BE2C (cell line): ENCODE measurements around the gene LEMD2.
A peak's percentile ranks its signal among the peaks of the same experiment; 100 is the strongest.

ENCODE experiments used
- DNase-seq: peaks from one replicate; pipeline ENCODE4 v3.0.0-alpha.2; 2020
- H3K27me3 ChIP-seq: fragments of 250-450 bp; sonication (Bioruptor Pico); 2 replicates; pipeline ENCODE4 v1.5.1; 2020; ENCODE audit warnings: mild to moderate bottlenecking
- H3K36me3 ChIP-seq: fragments of 250-450 bp; sonication (Bioruptor Pico); 2 replicates; pipeline ENCODE4 v1.5.1; 2020; ENCODE audit warnings: mild to moderate bottlenecking
- H3K4me1 ChIP-seq: fragments of 250-450 bp; sonication (Bioruptor Pico); 2 replicates; pipeline ENCODE4 v1.5.1; 2020
- H3K4me3 ChIP-seq: 2 replicates; pipeline ENCODE4 v1.5.1; 2011; ENCODE audit warnings: low read depth, low read length
- H3K9me3 ChIP-seq: fragments of 250-450 bp; sonication (Bioruptor Pico); 2 replicates; pipeline ENCODE4 v1.5.1; 2020
- TF ChIP-seq, protein P1 (sequence below): IDR thresholded peaks from 2 replicates; pipeline ENCODE4 v1.5.1; 2012; ENCODE audit warnings: mild to moderate bottlenecking, low read depth, low read length

Gene LEMD2

GRCh38 chr6:33757906-33758305 lies 31.0 kb downstream of the LEMD2 start:
- no peak for DNase-seq
- no peaks in the 10 kb centered on the region for H3K36me3 ChIP-seq
- TF ChIP-seq, protein P1, sequence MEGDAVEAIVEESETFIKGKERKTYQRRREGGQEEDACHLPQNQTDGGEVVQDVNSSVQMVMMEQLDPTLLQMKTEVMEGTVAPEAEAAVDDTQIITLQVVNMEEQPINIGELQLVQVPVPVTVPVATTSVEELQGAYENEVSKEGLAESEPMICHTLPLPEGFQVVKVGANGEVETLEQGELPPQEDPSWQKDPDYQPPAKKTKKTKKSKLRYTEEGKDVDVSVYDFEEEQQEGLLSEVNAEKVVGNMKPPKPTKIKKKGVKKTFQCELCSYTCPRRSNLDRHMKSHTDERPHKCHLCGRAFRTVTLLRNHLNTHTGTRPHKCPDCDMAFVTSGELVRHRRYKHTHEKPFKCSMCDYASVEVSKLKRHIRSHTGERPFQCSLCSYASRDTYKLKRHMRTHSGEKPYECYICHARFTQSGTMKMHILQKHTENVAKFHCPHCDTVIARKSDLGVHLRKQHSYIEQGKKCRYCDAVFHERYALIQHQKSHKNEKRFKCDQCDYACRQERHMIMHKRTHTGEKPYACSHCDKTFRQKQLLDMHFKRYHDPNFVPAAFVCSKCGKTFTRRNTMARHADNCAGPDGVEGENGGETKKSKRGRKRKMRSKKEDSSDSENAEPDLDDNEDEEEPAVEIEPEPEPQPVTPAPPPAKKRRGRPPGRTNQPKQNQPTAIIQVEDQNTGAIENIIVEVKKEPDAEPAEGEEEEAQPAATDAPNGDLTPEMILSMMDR = no peak
- no peak overlapping the region for H3K4me3 ChIP-seq
- H3K9me3 ChIP-seq = no peaks in the 10 kb centered on the region
- H3K27me3 ChIP-seq = no peaks in the 10 kb centered on the region
- H3K4me1 ChIP-seq = peaks cover 7% of the 10 kb centered on the region

DNA sequence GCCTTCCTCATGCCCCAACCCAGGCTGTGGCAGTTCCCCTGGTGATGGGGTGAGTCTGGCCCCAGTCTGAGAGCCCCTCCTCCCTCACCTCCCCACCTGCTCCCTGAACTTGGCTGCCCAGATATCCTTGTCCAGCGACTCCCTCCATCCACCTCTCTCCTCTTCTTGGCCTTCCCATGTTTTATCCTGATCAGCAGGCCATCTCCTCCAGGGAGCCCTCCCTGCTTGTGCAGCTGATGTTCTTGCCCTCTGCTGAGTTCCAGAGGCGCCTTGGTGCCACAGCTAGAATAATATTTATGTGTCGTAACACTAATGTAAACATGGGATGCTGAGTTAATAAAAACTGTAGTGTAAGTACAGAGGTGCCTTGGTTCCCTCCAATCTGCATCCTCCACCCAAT lies 31.8 kb downstream of the LEMD2 start:
- no peaks in the 10 kb centered on the region for H3K36me3 ChIP-seq
- H3K4me1 ChIP-seq = peaks cover 7% of the 10 kb centered on the region
- no peak for DNase-seq
- TF ChIP-seq, protein P1 = no peak
- no peak overlapping the region for H3K4me3 ChIP-seq
- H3K9me3 ChIP-seq = no peaks in the 10 kb centered on the region
- H3K27me3 ChIP-seq = no peaks in the 10 kb centered on the region

- Histone ChIP-seq H3K27me3 (no peaks in the 10 kb centered on the region), H3K4me3 (no peak overlapping the region), H3K36me3 (no peaks in the 10 kb centered on the region), H3K4me1 (peaks cover 13% of the 10 kb centered on the region), H3K9me3 (no peaks in the 10 kb centered on the region)
- no peak for DNase-seq
- TF ChIP-seq, protein P1 = no peak
Observed at GRCh38 chr6:33756211-33756954, 32.5 kb downstream of the LEMD2 start.

- H3K4me1 ChIP-seq = peaks cover 15% of the 10 kb centered on the region
- H3K4me3 ChIP-seq = no peak overlapping the region
- no peaks in the 10 kb centered on the region for H3K9me3 ChIP-seq
- peak; percentile 42 for DNase-seq
- H3K27me3 ChIP-seq = no peaks in the 10 kb centered on the region
- TF ChIP-seq, protein P1 = no peak
- H3K36me3 ChIP-seq = no peaks in the 10 kb centered on the region
Observed at GRCh38 chr6:33755070-33755869, 33.7 kb downstream of the LEMD2 start.

GRCh38 chr6:33754222-33754621 lies 34.7 kb downstream of the LEMD2 start:
- Histone ChIP-seq H3K4me1 (peaks cover 15% of the 10 kb centered on the region), H3K9me3 (no peaks in the 10 kb centered on the region), H3K27me3 (no peaks in the 10 kb centered on the region), H3K36me3 (no peaks in the 10 kb centered on the region), H3K4me3 (no peak overlapping the region)
- DNase-seq = no peak
- TF ChIP-seq, protein P1 = no peak

DNA sequence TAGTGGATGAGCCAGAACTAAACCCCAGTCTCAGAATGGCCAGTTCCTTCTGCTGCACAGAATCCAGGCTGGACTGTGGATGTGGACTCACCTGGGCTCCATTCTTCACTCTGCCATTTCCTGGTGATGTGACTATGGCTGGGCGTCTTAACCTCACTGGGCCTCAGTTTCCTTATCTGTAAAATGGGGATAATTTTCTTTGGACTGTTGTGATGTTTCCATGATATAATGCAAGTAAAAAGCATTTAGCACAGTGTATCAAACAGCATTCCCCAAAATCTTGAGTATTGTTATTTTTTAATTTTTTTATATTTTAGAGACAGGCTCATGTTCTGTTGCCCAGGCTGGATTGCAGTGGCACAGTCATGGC lies 36.3 kb downstream of the LEMD2 start:
- TF ChIP-seq, protein P1 = no peak
- H3K27me3 ChIP-seq = no peaks in the 10 kb centered on the region

More for the DNA sequence above, 36.3 kb downstream of the LEMD2 start:
- Histone ChIP-seq H3K4me3 (no peak overlapping the region), H3K4me1 (peaks cover 15% of the 10 kb centered on the region), H3K9me3 (no peaks in the 10 kb centered on the region), H3K36me3 (no peaks in the 10 kb centered on the region)
- no peak for DNase-seq
